GM10248 (cell line): ENCODE measurements around the gene PARD6A.

Experiments used
- CTCF ChIA-PET: fragments of 300-600 bp; sonication (Branson Sonifier 250); formaldehyde crosslinking; extraction: SDS; loops from one replicate; lab custom pipeline; 2021; ENCODE audit warnings: antibody characterized with exemption; lab: Yijun Ruan, JAX
- POLR2A ChIA-PET: fragments of 350-650 bp; sonication (Branson Sonifier 250); formaldehyde crosslinking; extraction: SDS; loops from one replicate; lab custom pipeline; 2020; ENCODE audit warnings: antibody characterized with exemption; lab: Yijun Ruan, JAX
- DNase-seq: peaks from one replicate; pipeline ENCODE4 v3.0.0; 2012; ENCODE audit errors: extremely low spot score
- TF ChIP-seq, protein P1 (sequence below): IDR thresholded peaks from 2 replicates; pipeline ENCODE4 v1.5.1; 2012; ENCODE audit warnings: mild to moderate bottlenecking, low read depth; ENCODE audit errors: extremely low read depth, missing control alignments, control extremely low read depth

Gene PARD6A

DNA sequence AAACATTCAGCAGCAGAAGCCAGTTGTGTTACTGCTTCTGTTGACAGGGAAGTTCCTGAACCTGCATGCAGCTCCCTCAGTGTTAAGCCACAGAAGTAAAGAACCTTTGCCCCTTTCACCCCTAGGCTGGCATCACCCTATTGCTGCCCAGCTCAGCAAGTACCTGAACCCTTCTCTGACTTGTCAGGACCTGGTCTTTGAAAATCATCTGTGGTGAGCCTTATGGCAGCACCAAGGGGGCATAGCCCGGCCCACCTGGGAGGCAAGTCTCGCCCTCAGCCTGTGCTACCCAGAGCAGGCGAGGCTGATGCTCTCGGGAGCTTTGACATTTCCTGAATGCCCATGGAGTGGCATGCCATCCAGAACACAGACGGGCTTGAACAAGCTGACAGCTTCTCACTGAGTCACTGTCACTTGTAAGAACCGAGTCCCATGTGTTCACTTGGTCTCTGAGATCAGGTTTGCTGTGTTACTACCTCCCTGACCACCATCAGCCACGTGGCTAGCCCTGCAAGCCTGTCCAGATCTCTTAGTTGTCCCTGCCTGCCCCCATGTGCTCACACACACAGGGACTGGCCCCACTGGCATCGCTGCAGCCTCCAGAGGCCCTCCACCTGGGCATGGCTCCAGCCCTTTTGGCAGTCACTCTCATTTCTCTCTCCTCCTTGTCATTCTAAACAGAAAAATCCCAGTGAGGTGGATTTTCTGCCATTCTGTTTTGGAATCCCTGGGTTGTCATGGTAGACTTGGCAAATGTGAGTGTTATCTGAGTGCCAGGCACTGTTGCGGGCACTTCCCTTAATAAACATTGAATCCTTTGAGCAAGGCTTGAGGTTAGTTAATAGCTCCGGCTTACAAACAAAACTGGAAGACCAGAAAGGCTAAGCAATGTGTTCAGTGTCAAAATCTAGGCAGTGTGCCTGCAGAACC lies 18.7 kb upstream of the PARD6A start:
- TF ChIP-seq, protein P1, sequence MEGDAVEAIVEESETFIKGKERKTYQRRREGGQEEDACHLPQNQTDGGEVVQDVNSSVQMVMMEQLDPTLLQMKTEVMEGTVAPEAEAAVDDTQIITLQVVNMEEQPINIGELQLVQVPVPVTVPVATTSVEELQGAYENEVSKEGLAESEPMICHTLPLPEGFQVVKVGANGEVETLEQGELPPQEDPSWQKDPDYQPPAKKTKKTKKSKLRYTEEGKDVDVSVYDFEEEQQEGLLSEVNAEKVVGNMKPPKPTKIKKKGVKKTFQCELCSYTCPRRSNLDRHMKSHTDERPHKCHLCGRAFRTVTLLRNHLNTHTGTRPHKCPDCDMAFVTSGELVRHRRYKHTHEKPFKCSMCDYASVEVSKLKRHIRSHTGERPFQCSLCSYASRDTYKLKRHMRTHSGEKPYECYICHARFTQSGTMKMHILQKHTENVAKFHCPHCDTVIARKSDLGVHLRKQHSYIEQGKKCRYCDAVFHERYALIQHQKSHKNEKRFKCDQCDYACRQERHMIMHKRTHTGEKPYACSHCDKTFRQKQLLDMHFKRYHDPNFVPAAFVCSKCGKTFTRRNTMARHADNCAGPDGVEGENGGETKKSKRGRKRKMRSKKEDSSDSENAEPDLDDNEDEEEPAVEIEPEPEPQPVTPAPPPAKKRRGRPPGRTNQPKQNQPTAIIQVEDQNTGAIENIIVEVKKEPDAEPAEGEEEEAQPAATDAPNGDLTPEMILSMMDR, result no peak
- POLR2A ChIA-PET, result no interaction called here

GRCh38 chr16:67644038-67644437 lies 16.7 kb upstream of the PARD6A start:
- TF ChIP-seq, protein P1, result no peak
- DNase-seq, result no peak
- ChIA-PET CTCF (interaction anchor here (0.6 to 10.5 kb wide), 31 partner anchors 8 to 216 kb away, joined by 3 to 157 read pairs (median 7); partner anchors contain the start of genes ACD, ATP6V0D1, C16orf86 and CTCF), POLR2A (no interaction called here)

More for the DNA sequence above, 18.7 kb upstream of the PARD6A start:
- CTCF ChIA-PET, result interaction anchor here (0.6 to 10.5 kb wide), 8 partner anchors 8 to 161 kb away, joined by 3 to 157 read pairs (median 32); partner anchors contain the start of genes ACD, ATP6V0D1, CTCF and PARD6A
- DNase-seq, result no peak

GRCh38 chr16:67645397-67646121 lies 15.2 kb upstream of the PARD6A start:
- TF ChIP-seq, protein P1, result no peak
- CTCF ChIA-PET, result interaction anchor here (0.7 to 10.5 kb wide), 47 partner anchors 11 to 220 kb away, joined by 3 to 157 read pairs (median 5); partner anchors contain the start of genes ACD, ATP6V0D1, C16orf86 and CTCF
- no peak for DNase-seq
- POLR2A ChIA-PET, result interaction anchor here (1.2 kb wide), 1 partner anchor 98 kb away, joined by 7 read pairs; no protein-coding TSS in a partner anchor

DNA sequence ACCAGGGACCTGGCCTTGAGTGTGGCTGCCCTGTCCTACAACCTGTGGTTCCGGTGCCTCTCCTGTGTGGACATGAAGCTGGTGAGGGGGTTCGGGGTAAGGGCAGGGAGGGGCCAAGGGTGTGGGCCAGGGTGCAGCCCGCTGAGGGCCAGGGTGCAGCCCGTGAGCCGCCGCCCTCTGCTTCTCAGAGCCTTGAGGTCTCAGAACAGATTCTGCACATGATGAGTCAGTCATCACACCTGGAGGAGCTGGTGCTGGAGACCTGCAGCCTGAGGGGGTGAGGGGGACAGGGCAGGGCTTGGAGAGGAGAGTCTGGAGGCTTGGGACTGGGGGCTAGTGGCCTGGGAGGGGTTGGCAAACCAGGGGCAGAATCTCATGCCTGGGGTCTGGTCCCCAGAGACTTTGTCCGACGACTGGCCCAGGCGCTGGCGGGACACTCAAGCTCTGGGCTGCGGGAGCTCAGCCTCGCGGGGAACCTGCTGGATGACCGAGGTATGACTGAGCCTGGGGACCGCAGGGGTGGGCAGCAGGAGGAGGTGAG lies 13.6 kb upstream of the PARD6A start:
- CTCF ChIA-PET, result interaction anchor here (1.0 to 10.5 kb wide), 7 partner anchors 13 to 153 kb away, joined by 3 to 157 read pairs (median 31); partner anchors contain the start of genes ACD and PARD6A
- no peak for DNase-seq
- POLR2A ChIA-PET, result no interaction called here
- TF ChIP-seq, protein P1, result no peak

GRCh38 chr16:67647681-67648080 lies 13.1 kb upstream of the PARD6A start:
- CTCF ChIA-PET, result interaction anchor here (0.9 to 10.5 kb wide), 8 partner anchors 12 to 154 kb away, joined by 3 to 157 read pairs (median 17); partner anchors contain the start of genes ACD and PARD6A

More at GRCh38 chr16:67647681-67648080, 13.1 kb upstream of the PARD6A start:
- DNase-seq, result no peak
- POLR2A ChIA-PET, result no interaction called here
- TF ChIP-seq, protein P1, result no peak
